Brain pericyte (primary cell): ENCODE results near the gene GTF3C4.

Experiments
- DNase-seq: peaks from one replicate; pipeline ENCODE4 v3.0.0-alpha.2; 2012; ENCODE audit warnings: low read depth, low spot score

GTF3C4 gene

GRCh38 chr9:132648283-132648682 lies 22.0 kb upstream of the GTF3C4 start:
- DNase-seq: no peak

- no peak for DNase-seq
Observed at GRCh38 chr9:132648685-132649084, 21.6 kb upstream of the GTF3C4 start.

GRCh38 chr9:132651259-132651658 lies 19.0 kb upstream of the GTF3C4 start:
- DNase-seq: peak; percentile 34

GRCh38 chr9:132656299-132656698 lies 14.0 kb upstream of the GTF3C4 start:
- DNase-seq: no peak

GRCh38 chr9:132662152-132662945 lies 7.9 kb upstream of the GTF3C4 start:
- DNase-seq: no peak

GRCh38 chr9:132663117-132663516 lies 7.1 kb upstream of the GTF3C4 start:
- DNase-seq: no peak

- no peak for DNase-seq
Observed at GRCh38 chr9:132663851-132664250, 6.4 kb upstream of the GTF3C4 start.

- DNase-seq: no peak
Observed at GRCh38 chr9:132669319-132669697, 956 bp upstream of the GTF3C4 start.

GRCh38 chr9:132669698-132670456 lies 387 bp upstream of the GTF3C4 start, which contains the start of gene DDX31:
TSS of gene DDX31 (minus strand) at chr9:132669983. CDS start at chr9:132669934, 49 bp downstream.
- peak; percentile 60 for DNase-seq

GRCh38 chr9:132671620-132672412 lies 1.6 kb downstream of the GTF3C4 start:
- no peak for DNase-seq

GRCh38 chr9:132672413-132672690 lies 2.1 kb downstream of the GTF3C4 start:
- no peak for DNase-seq

GRCh38 chr9:132673355-132673754 lies 3.1 kb downstream of the GTF3C4 start:
- no peak for DNase-seq

- no peak for DNase-seq
Observed at GRCh38 chr9:132674485-132674884, 4.2 kb downstream of the GTF3C4 start.

- DNase-seq: no peak
Observed at GRCh38 chr9:132677976-132678375, 7.7 kb downstream of the GTF3C4 start.

GRCh38 chr9:132679946-132680625 lies 9.8 kb downstream of the GTF3C4 start:
- DNase-seq: no peak

- DNase-seq: no peak
Observed at GRCh38 chr9:132681561-132681960, 11.3 kb downstream of the GTF3C4 start.

GRCh38 chr9:132683873-132684272 lies 13.6 kb downstream of the GTF3C4 start:
- no peak for DNase-seq

GRCh38 chr9:132690696-132691095 lies 20.4 kb downstream of the GTF3C4 start:
- DNase-seq: no peak

- no peak for DNase-seq
Observed at GRCh38 chr9:132694144-132694543, 23.9 kb downstream of the GTF3C4 start.

GRCh38 chr9:132697230-132697629 lies 27.0 kb downstream of the GTF3C4 start:
- no peak for DNase-seq

GRCh38 chr9:132698989-132699388 lies 28.7 kb downstream of the GTF3C4 start:
- DNase-seq: no peak

- DNase-seq: no peak
Observed at GRCh38 chr9:132699956-132700355, 29.7 kb downstream of the GTF3C4 start.
